K562 (cell line): ENCODE data around the gene AAK1. TPM values are rescaled to one million over a fixed set of nuclear protein-coding genes. Genes with fewer than 3 reads are reported as not detected.

Experiments used
- C11orf30 ChIP-seq: fragments of 450-650 bp; IDR thresholded peaks from 2 replicates; pipeline ENCODE4 v1.6.1; 2016; ENCODE audit warnings: low read depth, mild to moderate bottlenecking
- CBX3 ChIP-seq, 2 experiments: IDR thresholded peaks; 1 replicate in 1 of 2; 2 replicates in 1 of 2; pipeline ENCODE4 v1.6.1; 2012; ENCODE audit warnings: inconsistent platforms in 2 of 2, low read length in 2 of 2, borderline replicate concordance in 1 of 2, control low read depth in 1 of 2
- CC2D1A ChIP-seq: fragments of 450-650 bp; IDR thresholded peaks from 2 replicates; pipeline ENCODE4 v1.6.1; 2017; ENCODE audit warnings: mild to moderate bottlenecking
- DDX20 ChIP-seq: fragments of 450-650 bp; IDR thresholded peaks from 2 replicates; pipeline ENCODE4 v1.6.1; 2016; ENCODE audit warnings: missing genetic modification characterization, low read depth, mild to moderate bottlenecking, missing compliant biosample characterization, moderate library complexity
- DNMT1 ChIP-seq: fragments of 450-650 bp; IDR thresholded peaks from 2 replicates; pipeline ENCODE4 v1.6.1; 2016; ENCODE audit warnings: antibody characterized with exemption, mild to moderate bottlenecking
- E2F1 ChIP-seq: sonication (generic); formaldehyde crosslinking; IDR thresholded peaks from 2 replicates; pipeline ENCODE4 v1.8.1; 2023; ENCODE audit warnings: mild to moderate bottlenecking, missing genetic modification reagents, moderate library complexity
- ELK1 ChIP-seq: sonication (generic); formaldehyde crosslinking; IDR thresholded peaks from 2 replicates; pipeline ENCODE4 v1.8.1; 2022; ENCODE audit warnings: missing genetic modification reagents
- FOXJ2 ChIP-seq: fragments of 200-800 bp; sonication (Bioruptor generic); IDR thresholded peaks from 2 replicates; pipeline ENCODE4 v1.6.1; 2016; ENCODE audit warnings: missing genetic modification characterization, missing compliant biosample characterization
- MEIS2 ChIP-seq: fragments of 450-650 bp; IDR thresholded peaks from 2 replicates; pipeline ENCODE4 v1.6.1; 2014; ENCODE audit warnings: mild to moderate bottlenecking; ENCODE audit not compliant: partially characterized antibody
- NR1H2 ChIP-seq: sonication (generic); formaldehyde crosslinking; IDR thresholded peaks from 2 replicates; pipeline ENCODE4 v1.4.0; 2020; ENCODE audit warnings: mild to moderate bottlenecking, missing genetic modification reagents
- PATZ1 ChIP-seq: fragments of 250-450 bp; sonication (Bioruptor Pico); IDR thresholded peaks from 2 replicates; pipeline ENCODE4 v1.5.0; 2020; ENCODE audit warnings: mild to moderate bottlenecking, borderline replicate concordance
- RBM34 ChIP-seq: fragments of 200-400 bp; formaldehyde crosslinking; IDR thresholded peaks from 2 replicates; pipeline ENCODE4 v1.6.1; 2018; ENCODE audit warnings: low read length, borderline replicate concordance; ENCODE audit not compliant: insufficient read depth
- SIN3B ChIP-seq: fragments of 450-650 bp; IDR thresholded peaks from 2 replicates; pipeline ENCODE4 v1.6.1; 2017; ENCODE audit warnings: low read depth, mild to moderate bottlenecking, moderate library complexity
- THRAP3 ChIP-seq: fragments of 450-650 bp; IDR thresholded peaks from 2 replicates; pipeline ENCODE4 v1.6.1; 2016; ENCODE audit warnings: mild to moderate bottlenecking, inconsistent platforms, borderline replicate concordance
- ZBTB1 ChIP-seq: sonication (generic); formaldehyde crosslinking; IDR thresholded peaks from 2 replicates; pipeline ENCODE4 v1.8.1; 2023; ENCODE audit warnings: missing genetic modification reagents, low read depth, mild to moderate bottlenecking, borderline replicate concordance
- ZBTB5 ChIP-seq: fragments of 450-650 bp; IDR thresholded peaks from 2 replicates; pipeline ENCODE4 v1.6.1; 2017; ENCODE audit warnings: antibody characterized with exemption
- ZC3H8 ChIP-seq: fragments of 450-650 bp; IDR thresholded peaks from 2 replicates; pipeline ENCODE4 v1.6.1; 2017
- ZNF253 ChIP-seq: fragments of 250-450 bp; sonication (Bioruptor Pico); conservative IDR thresholded peaks from 2 replicates; pipeline ENCODE4 v1.6.1; 2021; ENCODE audit warnings: mild to moderate bottlenecking
- ZNF274 ChIP-seq: IDR thresholded peaks from 2 replicates; pipeline ENCODE4 v1.6.1; 2011; ENCODE audit warnings: low read depth, mild to moderate bottlenecking, low read length, moderate library complexity, borderline replicate concordance
- polyA plus RNA-seq, 8 experiments: library from polyadenylated mRNA; depleted of rRNA in 4 of 8; stranded (reverse) in 5 of 8; unstranded in 3 of 8; fragments of >200 nt; fragmentation: Nextera tagmentation in 2 of 8; fragmentation: Illumina TruSeq in 1 of 8; extraction: Ambion mirVana in 2 of 8; extraction: Trizol in 1 of 8; gene quantifications; 2 replicates each; pipeline versions ENCODE4 v1.2.1 to v1.2.3, GENCODE V29; 2011 to 2014; ENCODE audit warnings: inconsistent platforms in 1 of 8, missing spikeins in 1 of 8
- total RNA-seq, 7 experiments: library from RNA; depleted of rRNA in 6 of 7; stranded (reverse); fragments of >200 nt in 6 of 7; fragmentation: Illumina TruSeq in 2 of 7; extraction: Trizol in 2 of 7; gene quantifications; 2 replicates each; pipeline versions ENCODE4 v1.2.1 to v1.2.3, GENCODE V29; 2011 to 2021; ENCODE audit warnings: low replicate concordance in 1 of 7

Gene AAK1
- total and polyA plus RNA-seq, 9 of the 15 experiments (the other 6 are each of a cell fraction or from before 2014, with no cell fraction given) = 0.89 to 17.1 (median 6.0) TPM

- TF ChIP-seq E2F1 (CRISPR knock-in tag) (peak; percentile 73), SIN3B (no peak), ZNF253 (CRISPR knock-in tag) (no peak), ZC3H8 (no peak), DNMT1 (no peak), ZNF274 (no peak), CBX3 (IDR thresholded peaks at IDR 0.05; ENCODE audit: borderline replicate concordance in 1 of 2, low read length in 2 of 2) (no peak), CC2D1A (no peak; the same call in 1 of the 2 replicates), RBM34 (no peak), MEIS2 (peak; percentile 15), PATZ1 (CRISPR knock-in tag) (no peak), NR1H2 (CRISPR knock-in tag) (no peak), ZBTB1 (CRISPR knock-in tag) (no peak; the same call in 1 of the 2 replicates), FOXJ2 (no peak; the same call in 1 of the 2 replicates), THRAP3 (no peak), ZBTB5 (no peak), C11orf30 (peak; percentile 17; the same call in 1 of the 2 replicates), ELK1 (CRISPR knock-in tag) (no peak), DDX20 (tag) (no peak)
These were observed at the start of gene AAK1 (continued) for GRCh38 chr2:69643602-69644505.
